ENCODE measurements around the gene REC114. TPM values are rescaled to one million over a fixed set of nuclear protein-coding genes. Genes with fewer than 3 reads are reported as not detected.

Gene REC114
- total RNA-seq, 1 donor from 2014 or later: not detected

GRCh38 chr15:73602446-73602843, 159.5 kb downstream of the REC114 start:
- Mint-ChIP-seq H3K36me3 (ENCODE audit: low read depth) (no peaks in the 10 kb centered on the region), H3K27ac (ENCODE audit: unreplicated experiment) (no peak overlapping the region), H3K4me1 (peaks cover 15% of the 10 kb centered on the region), H3K9me3 (no peaks in the 10 kb centered on the region), H3K4me3 (no peak overlapping the region), H3K27me3 (ENCODE audit: low read depth) (no peaks in the 10 kb centered on the region)
- DNase-seq (ENCODE audit: low read depth, low spot score): no peak
- no peak for TF ChIP-seq CTCF (conservative IDR thresholded peaks at IDR 0.05)

- no peaks in the 10 kb centered on the region for H3K36me3 Mint-ChIP-seq (ENCODE audit: low read depth)
- H3K4me3 Mint-ChIP-seq: no peak overlapping the region
- no peak for TF ChIP-seq CTCF (conservative IDR thresholded peaks at IDR 0.05)
- no peak for DNase-seq (ENCODE audit: low read depth, low spot score)
- H3K4me1 Mint-ChIP-seq: peaks cover 10% of the 10 kb centered on the region
- H3K9me3 Mint-ChIP-seq: no peaks in the 10 kb centered on the region
- no peaks in the 10 kb centered on the region for H3K27me3 Mint-ChIP-seq (ENCODE audit: low read depth)
- no peak overlapping the region for H3K27ac Mint-ChIP-seq (ENCODE audit: unreplicated experiment)
These were observed 160.0 kb downstream of the REC114 start for GRCh38 chr15:73602992-73603391.

- no peak for DNase-seq (ENCODE audit: low read depth, low spot score)
- H3K36me3 Mint-ChIP-seq (ENCODE audit: low read depth): no peaks in the 10 kb centered on the region
- TF ChIP-seq CTCF (conservative IDR thresholded peaks at IDR 0.05): no peak
- H3K9me3 Mint-ChIP-seq: no peaks in the 10 kb centered on the region
- H3K27me3 Mint-ChIP-seq (ENCODE audit: low read depth): no peaks in the 10 kb centered on the region
- H3K4me3 Mint-ChIP-seq: no peak overlapping the region
- H3K27ac Mint-ChIP-seq (ENCODE audit: unreplicated experiment): no peak overlapping the region
- no peaks in the 10 kb centered on the region for H3K4me1 Mint-ChIP-seq
These were observed 161.5 kb downstream of the REC114 start for GRCh38 chr15:73604477-73604876.

- no peak for DNase-seq (ENCODE audit: low read depth, low spot score)
- H3K4me3 Mint-ChIP-seq: no peak overlapping the region
- H3K36me3 Mint-ChIP-seq (ENCODE audit: low read depth): no peaks in the 10 kb centered on the region
- H3K9me3 Mint-ChIP-seq: no peaks in the 10 kb centered on the region
- H3K27ac Mint-ChIP-seq (ENCODE audit: unreplicated experiment): no peak overlapping the region
- TF ChIP-seq CTCF (conservative IDR thresholded peaks at IDR 0.05): no peak
- no peaks in the 10 kb centered on the region for H3K27me3 Mint-ChIP-seq (ENCODE audit: low read depth)
- H3K4me1 Mint-ChIP-seq: no peaks in the 10 kb centered on the region
These were observed 162.9 kb downstream of the REC114 start for GRCh38 chr15:73605759-73606436.

- Mint-ChIP-seq H3K36me3 (ENCODE audit: low read depth) (no peaks in the 10 kb centered on the region), H3K9me3 (no peaks in the 10 kb centered on the region), H3K27ac (ENCODE audit: unreplicated experiment) (no peak overlapping the region), H3K4me3 (no peak overlapping the region), H3K4me1 (no peaks in the 10 kb centered on the region), H3K27me3 (ENCODE audit: low read depth) (no peaks in the 10 kb centered on the region)
- no peak for DNase-seq (ENCODE audit: low read depth, low spot score)
- TF ChIP-seq CTCF (conservative IDR thresholded peaks at IDR 0.05): no peak
These were observed 164.4 kb downstream of the REC114 start for GRCh38 chr15:73607405-73607804.

All from neural crest cell (in vitro differentiated cells).